Endodermal cell (in vitro differentiated cells): ENCODE measurements around the gene EML1. TPM values are rescaled to one million over a fixed set of nuclear protein-coding genes. Genes with fewer than 3 reads are reported as not detected.

Source experiments
- DNase-seq: peaks from one replicate; pipeline ENCODE4 v3.0.0-alpha.2; 2017
- H3K27ac ChIP-seq: 2 replicates; pipeline ENCODE4 v1.5.1; 2013; ENCODE audit warnings: mild to moderate bottlenecking, low read depth, low read length, moderate library complexity
- H3K27me3 ChIP-seq: 2 replicates; pipeline ENCODE4 v1.6.1; 2013; ENCODE audit warnings: mild to moderate bottlenecking, low read length, moderate library complexity; ENCODE audit not compliant: insufficient read depth, control insufficient read depth, poor library complexity, severe bottlenecking
- H3K36me3 ChIP-seq: 2 replicates; pipeline ENCODE4 v1.7.0; 2013; ENCODE audit warnings: mild to moderate bottlenecking, low read length, moderate library complexity; ENCODE audit not compliant: control insufficient read depth, insufficient read depth
- H3K4me1 ChIP-seq: one replicate; pipeline ENCODE4 v1.7.0; 2013; ENCODE audit warnings: low read length; ENCODE audit not compliant: control insufficient read depth, insufficient read depth
- H3K4me3 ChIP-seq: 2 replicates; pipeline ENCODE4 v1.5.1; 2013; ENCODE audit warnings: mild to moderate bottlenecking, low read length, moderate library complexity
- H3K9ac ChIP-seq: 2 replicates; pipeline ENCODE4 v1.6.1; 2013; ENCODE audit warnings: mild to moderate bottlenecking, low read length, moderate library complexity; ENCODE audit not compliant: poor library complexity, severe bottlenecking; ENCODE audit errors: extremely low read depth
- H3K9me3 ChIP-seq: 2 replicates; pipeline ENCODE4 v1.6.1; 2013; ENCODE audit warnings: mild to moderate bottlenecking, low read length, moderate library complexity; ENCODE audit not compliant: control insufficient read depth
- H3K27ac Mint-ChIP-seq: 2 replicates; pipeline ENCODE4 v1.8.0; 2020; ENCODE audit warnings: mixed read lengths
- H3K27me3 Mint-ChIP-seq: 2 replicates; pipeline ENCODE4 v1.8.0; 2021; ENCODE audit warnings: mild to moderate bottlenecking, mixed read lengths; ENCODE audit not compliant: insufficient read depth
- H3K36me3 Mint-ChIP-seq: 2 replicates; pipeline ENCODE4 v1.8.0; 2020; ENCODE audit warnings: low read depth, mixed read lengths
- H3K4me1 Mint-ChIP-seq: 2 replicates; pipeline ENCODE4 v1.8.0; 2020; ENCODE audit warnings: mixed read lengths
- H3K4me3 Mint-ChIP-seq: 2 replicates; pipeline ENCODE4 v1.8.0; 2020; ENCODE audit warnings: mild to moderate bottlenecking, moderate library complexity, mixed read lengths
- H3K9me3 Mint-ChIP-seq: 2 replicates; pipeline ENCODE4 v1.8.0; 2020; ENCODE audit warnings: mild to moderate bottlenecking, mixed read lengths
- CTCF ChIP-seq: fragments of 200-600 bp; sonication (generic); conservative IDR thresholded peaks from 2 replicates; pipeline ENCODE4 v1.5.0; 2021; ENCODE audit warnings: antibody characterized with exemption, mild to moderate bottlenecking
- WGBS, 2 experiments: methylation state at CpG; one replicate each; pipeline versions ENCODE4 v1.1.5 to v1.1.7; 2013; ENCODE audit warnings: missing lambda C conversion rate in 2 of 2, mixed read lengths in 1 of 2; ENCODE audit not compliant: insufficient coverage in 1 of 2, insufficient read length in 1 of 2; 5-methylcytosine and 5-hydroxymethylcytosine counted together
- total RNA-seq, 2 donors: library from RNA; stranded (reverse); fragmentation: NEBNext Ultra II Directional in 1 of 2; extraction: Animal tissue kit (Norgen Biotek cat#: 25700) in 1 of 2; gene quantifications; 2 replicates in 1 of 2; 3 replicates in 1 of 2; pipeline ENCODE4 v1.2.1, GENCODE V29; 2021

The EML1 gene
- total RNA-seq, 2 donors from 2014 or later: 25.0 to 31.4 TPM

- peaks cover 37% of the 10 kb centered on the region for H3K27me3 Mint-ChIP-seq
- H3K27me3 ChIP-seq: no peaks in the 10 kb centered on the region
- no peak overlapping the region for H3K4me3 Mint-ChIP-seq
- H3K27ac Mint-ChIP-seq: no peak overlapping the region
- H3K36me3 ChIP-seq: no peaks in the 10 kb centered on the region
- H3K27ac ChIP-seq: no peak overlapping the region
- no peaks in the 10 kb centered on the region for H3K36me3 Mint-ChIP-seq
- DNase-seq: no peak
- no peaks in the 10 kb centered on the region for H3K4me1 Mint-ChIP-seq
- no peak for TF ChIP-seq CTCF
- no peaks in the 10 kb centered on the region for H3K4me1 ChIP-seq
- WGBS, 2 experiments: 88% methylated on average over 17 to 23 of the region's 23 CpGs
- no peaks in the 10 kb centered on the region for H3K9me3 Mint-ChIP-seq
- no peak overlapping the region for H3K4me3 ChIP-seq
- H3K9ac ChIP-seq: no peak overlapping the region
- no peaks in the 10 kb centered on the region for H3K9me3 ChIP-seq
Observed at GRCh38 chr14:99749763-99750715, 43.2 kb upstream of the EML1 start.

- TF ChIP-seq CTCF: no peak
Observed at GRCh38 chr14:99750746-99751450, 42.3 kb upstream of the EML1 start.

GRCh38 chr14:99751539-99752485 lies 41.4 kb upstream of the EML1 start:
- Histone ChIP-seq H3K27ac (no peak overlapping the region), H3K9ac (no peak overlapping the region), H3K27me3 (no peaks in the 10 kb centered on the region), H3K4me3 (no peak overlapping the region), H3K4me1 (no peaks in the 10 kb centered on the region), H3K9me3 (no peaks in the 10 kb centered on the region), H3K36me3 (no peaks in the 10 kb centered on the region)
- DNase-seq: no peak
- no peaks in the 10 kb centered on the region for H3K36me3 Mint-ChIP-seq
- H3K27ac Mint-ChIP-seq: no peak overlapping the region
- no peak overlapping the region for H3K4me3 Mint-ChIP-seq
- TF ChIP-seq CTCF: no peak
- 84 to 87% methylated on average over 14 to 25 of the region's 25 CpGs for WGBS, 2 experiments
- H3K4me1 Mint-ChIP-seq: no peaks in the 10 kb centered on the region
- H3K9me3 Mint-ChIP-seq: no peaks in the 10 kb centered on the region
- peaks cover 28% of the 10 kb centered on the region for H3K27me3 Mint-ChIP-seq

More at GRCh38 chr14:99750746-99751450, 42.3 kb upstream of the EML1 start:
- Mint-ChIP-seq H3K4me1 (no peaks in the 10 kb centered on the region), H3K27ac (no peak overlapping the region), H3K4me3 (no peak overlapping the region), H3K9me3 (no peaks in the 10 kb centered on the region), H3K27me3 (peaks cover 33% of the 10 kb centered on the region), H3K36me3 (no peaks in the 10 kb centered on the region)
- no peak overlapping the region for H3K4me3 ChIP-seq
- no peaks in the 10 kb centered on the region for H3K36me3 ChIP-seq
- no peak overlapping the region for H3K9ac ChIP-seq
- H3K27me3 ChIP-seq: no peaks in the 10 kb centered on the region
- H3K4me1 ChIP-seq: no peaks in the 10 kb centered on the region
- no peak for DNase-seq
- no peaks in the 10 kb centered on the region for H3K9me3 ChIP-seq
- H3K27ac ChIP-seq: no peak overlapping the region
- WGBS, 2 experiments: 94 to 96% methylated on average over 4 to 11 of the region's 11 CpGs
